Measurements from ENCODE around the gene C19orf12. TPM values are rescaled to one million over a fixed set of nuclear protein-coding genes. Genes with fewer than 3 reads are reported as not detected.

C19orf12 gene
- total and polyA plus RNA-seq, 2 of the 13 experiments (the other 11 are each of a cell fraction or from before 2014, with no cell fraction given), result 17.7 to 34.4 TPM

DNA sequence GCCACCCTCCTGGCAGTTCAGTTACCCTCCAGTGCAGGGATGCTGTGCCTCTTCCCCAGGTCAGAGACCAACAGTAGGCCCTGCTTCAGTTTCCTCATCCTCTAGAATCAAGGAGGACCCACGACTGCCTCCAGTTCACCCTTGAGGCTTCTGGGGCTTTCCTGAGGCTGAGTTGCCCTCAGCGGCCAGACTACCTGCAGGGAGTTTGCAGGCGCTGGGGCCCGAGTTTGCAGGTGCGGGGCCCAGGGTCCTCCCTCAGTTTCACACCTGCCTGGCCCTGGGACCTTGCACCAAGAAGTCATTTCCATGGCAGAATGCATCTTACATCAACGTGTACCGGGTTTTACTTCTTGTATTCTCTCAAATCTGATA, 38.9 kb upstream of the C19orf12 start:
- DNase-seq (ENCODE audit: low spot score) (no peak), ATAC-seq (no peak), FAIRE-seq (no peak)
- intact Hi-C loops (cut with micrococcal nuclease; ENCODE audit: unreplicated experiment) (no loop called here), in situ Hi-C loops (cut with HindIII; ENCODE audit: extremely low pct_ligation_motif_present, low pct_unique_long_range_greater_than_20kb) (no loop called here)
- H3K79me2 ChIP-seq (ENCODE audit: insufficient read depth, low read length), result no peaks in the 10 kb centered on the region
- no peaks in the 10 kb centered on the region for H3K36me3 ChIP-seq (replicated peaks in 1 of 2; ENCODE audit: control insufficient read depth in 1 of 2, insufficient read depth in 2 of 2, low read length in 2 of 2)
- H3K27ac ChIP-seq (ENCODE audit: extremely low read length, insufficient read depth, low read length), result no peak overlapping the region
- H3K27me3 ChIP-seq (ENCODE audit: control insufficient read depth in 1 of 2, insufficient read depth in 2 of 2, low read length in 2 of 2), result peaks cover 0 to 19% of the 10 kb centered on the region in 2 experiments; a peak in 2 of 5 replicates
- BruUV-seq (replicated peaks), result no TSS peak
- ChIA-PET CTCF (ENCODE audit: low intra/inter-chr PET ratio, low total read pairs) (no interaction called here), POLR2A (no interaction called here)
- no peaks in the 10 kb centered on the region for H3K9me3 ChIP-seq (ENCODE audit: low read length)
- no peak overlapping the region for H3K4me3 ChIP-seq (replicated peaks in 1 of 3; ENCODE audit: insufficient read depth in 1 of 3, low read depth in 2 of 3, low read length in 3 of 3)
- no peak overlapping the region for H3K9ac ChIP-seq (ENCODE audit: insufficient read depth, low read depth, low read length)
- H3K4me1 ChIP-seq (ENCODE audit: insufficient read depth, low read length), result no peaks in the 10 kb centered on the region
- no peak overlapping the region for H2AFZ ChIP-seq (ENCODE audit: low read length)
- H3K4me2 ChIP-seq (ENCODE audit: low read depth, low read length), result no peak overlapping the region
- 13% methylated on average over 3 of the region's 7 CpGs for WGBS (ENCODE audit: low lambda C conversion rate)
- H4K20me1 ChIP-seq (ENCODE audit: insufficient read depth, low read length), result no peaks in the 10 kb centered on the region
- TF ChIP-seq TBX2 (CRISPR knock-in tag; IDR thresholded peaks at IDR 0.05; ENCODE audit: borderline replicate concordance), result no peak
- TF ChIP-seq KDM5A (IDR thresholded peaks at IDR 0.05; ENCODE audit: borderline replicate concordance, low read length), result no peak
- no peak for TF ChIP-seq ZNF772 (CRISPR knock-in tag; IDR thresholded peaks at IDR 0.05)
- TF ChIP-seq, protein P1, sequence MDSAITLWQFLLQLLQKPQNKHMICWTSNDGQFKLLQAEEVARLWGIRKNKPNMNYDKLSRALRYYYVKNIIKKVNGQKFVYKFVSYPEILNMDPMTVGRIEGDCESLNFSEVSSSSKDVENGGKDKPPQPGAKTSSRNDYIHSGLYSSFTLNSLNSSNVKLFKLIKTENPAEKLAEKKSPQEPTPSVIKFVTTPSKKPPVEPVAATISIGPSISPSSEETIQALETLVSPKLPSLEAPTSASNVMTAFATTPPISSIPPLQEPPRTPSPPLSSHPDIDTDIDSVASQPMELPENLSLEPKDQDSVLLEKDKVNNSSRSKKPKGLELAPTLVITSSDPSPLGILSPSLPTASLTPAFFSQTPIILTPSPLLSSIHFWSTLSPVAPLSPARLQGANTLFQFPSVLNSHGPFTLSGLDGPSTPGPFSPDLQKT (CRISPR knock-in tag; IDR thresholded peaks at IDR 0.05; ENCODE audit: borderline replicate concordance), result no peak
- TF ChIP-seq ZSCAN25 (CRISPR knock-in tag; IDR thresholded peaks at IDR 0.05), result no peak
- TF ChIP-seq, protein P2, sequence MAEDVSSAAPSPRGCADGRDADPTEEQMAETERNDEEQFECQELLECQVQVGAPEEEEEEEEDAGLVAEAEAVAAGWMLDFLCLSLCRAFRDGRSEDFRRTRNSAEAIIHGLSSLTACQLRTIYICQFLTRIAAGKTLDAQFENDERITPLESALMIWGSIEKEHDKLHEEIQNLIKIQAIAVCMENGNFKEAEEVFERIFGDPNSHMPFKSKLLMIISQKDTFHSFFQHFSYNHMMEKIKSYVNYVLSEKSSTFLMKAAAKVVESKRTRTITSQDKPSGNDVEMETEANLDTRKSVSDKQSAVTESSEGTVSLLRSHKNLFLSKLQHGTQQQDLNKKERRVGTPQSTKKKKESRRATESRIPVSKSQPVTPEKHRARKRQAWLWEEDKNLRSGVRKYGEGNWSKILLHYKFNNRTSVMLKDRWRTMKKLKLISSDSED (CRISPR knock-in tag; IDR thresholded peaks at IDR 0.05), result no peak
- TF ChIP-seq ZSCAN30 (CRISPR knock-in tag; IDR thresholded peaks at IDR 0.05), result no peak
- no peak for TF ChIP-seq MNT (IDR thresholded peaks at IDR 0.05)
- TF ChIP-seq ELF4 (CRISPR knock-in tag; IDR thresholded peaks at IDR 0.05; ENCODE audit: borderline replicate concordance), result no peak
- no peak for TF ChIP-seq HES4 (CRISPR knock-in tag; IDR thresholded peaks at IDR 0.05; ENCODE audit: borderline replicate concordance)
- TF ChIP-seq NCOA2 (CRISPR knock-in tag; IDR thresholded peaks at IDR 0.05), result no peak
- TF ChIP-seq MLXIP (CRISPR knock-in tag; IDR thresholded peaks at IDR 0.05; ENCODE audit: borderline replicate concordance), result no peak
- no peak for TF ChIP-seq BCL6 (CRISPR knock-in tag; IDR thresholded peaks at IDR 0.05)
- TF ChIP-seq PPARG (CRISPR knock-in tag; conservative IDR thresholded peaks at IDR 0.05), result no peak
- TF ChIP-seq ZC3H13 (CRISPR knock-in tag; IDR thresholded peaks at IDR 0.05), result no peak
- TF ChIP-seq ZNF205 (CRISPR knock-in tag; IDR thresholded peaks at IDR 0.05), result no peak
- TF ChIP-seq, protein P3, sequence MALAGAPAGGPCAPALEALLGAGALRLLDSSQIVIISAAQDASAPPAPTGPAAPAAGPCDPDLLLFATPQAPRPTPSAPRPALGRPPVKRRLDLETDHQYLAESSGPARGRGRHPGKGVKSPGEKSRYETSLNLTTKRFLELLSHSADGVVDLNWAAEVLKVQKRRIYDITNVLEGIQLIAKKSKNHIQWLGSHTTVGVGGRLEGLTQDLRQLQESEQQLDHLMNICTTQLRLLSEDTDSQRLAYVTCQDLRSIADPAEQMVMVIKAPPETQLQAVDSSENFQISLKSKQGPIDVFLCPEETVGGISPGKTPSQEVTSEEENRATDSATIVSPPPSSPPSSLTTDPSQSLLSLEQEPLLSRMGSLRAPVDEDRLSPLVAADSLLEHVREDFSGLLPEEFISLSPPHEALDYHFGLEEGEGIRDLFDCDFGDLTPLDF (CRISPR knock-in tag; IDR thresholded peaks at IDR 0.05), result no peak
- TF ChIP-seq RAD51 (IDR thresholded peaks at IDR 0.05; ENCODE audit: borderline replicate concordance), result no peak
